NCI-H69 (cell line): ENCODE results near the gene FOXG1.

Experiments
- DNase-seq: peaks from one replicate; lab custom pipeline; 2025; lab: John Stamatoyannopoulos, UW

FOXG1 gene

GRCh38 chr14:28776482-28777266 lies 10.1 kb downstream of the FOXG1 start:
- DNase-seq: no peak

- no peak for DNase-seq
These were observed 11.0 kb downstream of the FOXG1 start for GRCh38 chr14:28777471-28778137.

- peak; percentile 80 for DNase-seq
These were observed 11.8 kb downstream of the FOXG1 start for GRCh38 chr14:28778138-28779117.

- DNase-seq: no peak
These were observed 12.9 kb downstream of the FOXG1 start for GRCh38 chr14:28779456-28779855.

DNA sequence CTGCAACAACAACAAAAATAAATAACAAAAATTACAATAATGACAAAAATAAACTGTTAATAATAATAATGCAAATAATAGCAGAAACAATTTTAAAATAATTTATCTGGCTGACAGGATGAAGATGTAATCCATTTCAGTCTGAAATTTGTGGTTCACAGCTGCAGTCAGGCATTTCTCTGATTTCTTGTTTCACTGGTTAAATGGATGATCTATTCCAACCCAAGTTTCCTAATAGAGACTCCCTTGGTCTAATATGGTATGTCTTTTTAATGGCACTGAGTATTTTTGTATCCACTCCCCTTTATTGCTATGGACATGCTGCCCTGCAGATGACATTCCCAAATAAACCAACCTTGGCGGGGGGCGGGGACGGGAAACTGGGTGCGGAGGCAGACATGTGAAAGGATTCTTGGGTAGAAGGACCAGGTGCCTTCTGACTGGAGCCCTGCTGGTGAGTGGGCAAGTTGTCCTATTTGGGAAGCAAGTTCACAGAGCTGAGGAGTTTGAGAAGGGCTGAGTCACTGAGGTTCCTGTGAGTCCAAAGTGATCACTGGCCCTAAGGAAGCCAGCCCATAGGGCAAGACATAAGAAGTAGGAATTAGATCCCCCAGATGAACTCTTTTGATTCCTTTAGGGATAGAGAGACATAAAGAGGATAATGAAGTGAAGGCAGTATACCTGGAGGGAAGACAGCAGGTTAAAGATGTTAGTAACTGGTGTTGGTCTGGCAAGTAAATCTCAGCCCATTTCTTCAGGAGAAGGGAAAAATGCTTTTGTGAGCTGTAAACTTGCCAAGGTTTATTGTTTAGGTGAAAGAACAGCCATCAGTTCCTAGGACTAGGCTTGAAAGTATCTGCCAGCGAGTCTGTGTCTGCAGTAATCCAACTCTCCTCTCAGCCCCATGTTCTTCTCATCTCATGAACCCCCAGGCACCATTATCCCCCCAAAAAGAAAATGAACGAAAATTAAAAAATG lies 14.5 kb downstream of the FOXG1 start:
- DNase-seq: no peak

GRCh38 chr14:28782301-28782700 lies 15.7 kb downstream of the FOXG1 start:
- no peak for DNase-seq

DNA sequence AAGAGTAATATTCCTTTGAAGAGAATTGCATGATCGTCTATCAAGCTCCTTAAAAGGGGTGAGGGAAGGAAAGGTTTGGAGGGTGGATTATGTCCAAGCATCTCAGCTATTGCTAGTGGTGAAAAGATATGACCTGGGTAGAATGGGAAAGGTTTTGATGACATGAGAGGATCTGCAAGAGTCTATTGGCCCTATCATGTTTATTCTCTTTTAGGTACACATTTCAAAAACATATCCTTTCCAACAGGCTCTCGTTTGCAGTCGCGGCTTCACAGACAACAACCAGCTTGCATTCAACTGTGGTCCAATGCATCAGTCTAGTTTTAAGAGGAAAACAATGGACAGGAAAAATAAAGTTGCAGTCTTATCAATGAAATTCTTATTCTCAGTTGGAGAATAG lies 17.1 kb downstream of the FOXG1 start:
- DNase-seq: no peak

GRCh38 chr14:28784096-28785048 lies 17.8 kb downstream of the FOXG1 start:
- DNase-seq: no peak

DNA sequence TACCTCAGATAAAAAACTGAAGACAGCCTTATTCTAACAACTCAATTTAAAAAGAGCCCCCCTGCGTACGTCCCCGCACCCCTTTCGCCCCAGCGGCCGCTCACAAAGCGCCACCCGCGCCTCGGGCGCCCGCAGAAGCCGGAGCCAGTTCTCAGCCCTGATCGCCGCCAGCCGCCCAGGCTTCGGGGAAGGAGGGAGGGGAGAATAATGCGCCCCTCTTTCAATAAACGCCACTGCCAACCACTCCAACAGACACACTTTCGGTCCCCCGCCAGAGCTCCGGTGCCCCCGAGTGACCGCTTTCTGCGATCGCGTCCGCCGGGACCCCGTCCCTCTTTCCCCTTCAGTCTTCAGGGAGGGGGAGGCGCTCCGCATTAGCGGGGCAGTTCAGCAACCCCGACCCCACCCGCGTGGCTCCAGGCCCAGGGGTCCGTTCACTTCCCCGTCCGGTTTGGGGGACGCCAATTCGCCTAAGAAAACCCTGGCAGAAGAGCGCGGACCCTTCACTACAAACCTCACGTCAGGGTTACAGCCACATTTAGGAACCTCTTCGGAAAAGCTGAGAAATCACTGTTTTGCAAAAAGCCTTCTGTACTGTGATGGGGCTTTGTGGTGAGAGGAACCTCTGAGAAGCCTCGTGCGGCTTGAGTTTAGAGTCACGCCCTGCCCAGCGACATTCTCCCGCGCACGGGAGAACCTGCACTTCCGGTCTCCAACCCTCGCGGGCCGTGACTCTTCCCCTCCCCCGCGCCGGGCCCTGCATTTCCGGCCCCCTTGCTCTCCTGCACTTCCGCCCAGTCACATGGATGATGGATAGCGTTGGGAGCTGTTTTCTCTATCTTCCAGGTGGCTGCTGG lies 18.7 kb downstream of the FOXG1 start:
- DNase-seq: no peak

DNA sequence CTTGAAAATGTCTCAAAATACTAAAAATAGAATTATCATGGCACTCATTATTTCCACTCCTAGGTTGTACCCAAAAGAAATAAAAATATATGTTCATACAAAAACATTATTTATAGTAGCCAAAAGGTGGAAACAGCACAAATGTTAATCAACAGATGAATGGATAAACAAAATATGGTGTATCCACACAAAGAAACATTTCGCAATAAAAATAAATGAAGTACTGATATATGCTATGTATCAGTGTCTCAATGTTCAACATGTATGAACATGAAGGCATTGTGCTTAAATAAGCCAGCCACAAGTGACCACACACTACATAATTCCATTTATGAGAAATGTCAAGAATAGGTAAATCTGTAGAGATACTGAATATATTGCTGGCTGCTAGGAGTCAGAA lies 40.9 kb downstream of the FOXG1 start:
- DNase-seq: no peak

- DNase-seq: no peak
These were observed 47.2 kb downstream of the FOXG1 start for GRCh38 chr14:28813810-28814209.
